HG03469 (cell line): Measurements from ENCODE around the gene MRM3.
"Not testable (repeated sequence)": the region's sequence is repeated elsewhere in the genome, so short reads cannot be mapped to it uniquely, and the experiment has no call there.

Experiments used
- ATAC-seq: cut with Tn5 transposase; IDR thresholded peaks from one replicate; pipeline ENCODE4 v1.9.1; 2021; ENCODE audit warnings: mild to moderate bottlenecking, moderate library complexity, moderate number of reproducible peaks; ENCODE audit not compliant: unreplicated experiment

The MRM3 gene

DNA sequence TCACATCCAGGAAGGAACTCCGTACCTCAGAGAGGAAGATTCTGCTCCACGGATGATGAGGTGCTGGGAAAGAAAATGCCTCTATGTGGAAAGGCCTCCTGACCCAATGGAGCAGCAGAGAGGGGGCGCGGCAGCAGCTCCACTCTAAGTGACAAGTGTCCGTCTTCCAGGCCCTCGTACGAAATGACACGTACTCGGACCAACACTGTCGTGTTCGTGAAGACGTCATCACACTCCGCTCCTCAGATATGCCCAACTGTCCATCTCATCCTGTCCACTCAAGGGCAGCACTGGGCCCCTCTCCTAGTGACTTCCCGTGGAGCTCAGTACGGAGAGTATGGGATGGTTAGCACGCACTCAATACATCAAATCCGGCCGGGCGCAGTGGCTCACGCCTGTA, 32.2 kb downstream of the MRM3 start:
- no peak for ATAC-seq

DNA sequence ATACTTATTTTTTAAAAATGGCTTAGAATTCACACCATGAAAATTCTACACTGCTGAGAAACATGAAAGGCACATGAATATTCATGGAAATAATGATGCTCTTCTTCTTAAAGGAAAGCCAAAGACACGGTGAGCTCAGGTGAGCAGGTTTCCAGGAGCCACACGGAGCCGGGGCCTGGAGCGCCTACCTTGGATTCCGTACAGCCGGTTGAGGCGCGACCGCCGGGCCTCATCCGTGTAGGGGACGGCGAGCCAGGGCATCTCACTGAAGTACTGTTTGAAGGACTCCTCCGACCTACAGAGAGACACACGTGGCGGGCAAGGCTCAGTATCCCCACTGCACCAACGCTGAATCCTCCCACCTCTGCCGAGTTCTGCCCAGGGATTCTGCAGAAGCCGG, 37.1 kb downstream of the MRM3 start:
- no peak for ATAC-seq

DNA sequence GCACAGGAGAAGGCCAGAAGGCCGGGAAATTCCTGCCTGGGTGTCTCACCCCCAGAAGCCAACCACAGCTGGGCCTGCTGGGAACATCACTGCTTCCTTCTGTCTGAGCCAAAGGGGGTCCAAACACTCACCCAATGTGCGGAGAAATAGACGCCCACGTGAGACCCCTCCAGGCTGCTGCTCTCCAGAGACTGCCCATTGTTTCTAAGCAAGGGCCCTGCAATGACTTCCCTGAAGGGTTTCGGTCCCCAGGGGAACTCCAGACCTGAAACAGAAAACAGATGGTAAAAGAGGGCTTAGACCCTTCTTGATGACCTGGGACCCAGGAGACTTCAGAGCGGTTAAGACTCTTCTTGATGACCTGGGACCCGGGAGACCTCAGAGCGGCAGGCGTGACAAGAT, 41.3 kb downstream of the MRM3 start:
- ATAC-seq: no peak

DNA sequence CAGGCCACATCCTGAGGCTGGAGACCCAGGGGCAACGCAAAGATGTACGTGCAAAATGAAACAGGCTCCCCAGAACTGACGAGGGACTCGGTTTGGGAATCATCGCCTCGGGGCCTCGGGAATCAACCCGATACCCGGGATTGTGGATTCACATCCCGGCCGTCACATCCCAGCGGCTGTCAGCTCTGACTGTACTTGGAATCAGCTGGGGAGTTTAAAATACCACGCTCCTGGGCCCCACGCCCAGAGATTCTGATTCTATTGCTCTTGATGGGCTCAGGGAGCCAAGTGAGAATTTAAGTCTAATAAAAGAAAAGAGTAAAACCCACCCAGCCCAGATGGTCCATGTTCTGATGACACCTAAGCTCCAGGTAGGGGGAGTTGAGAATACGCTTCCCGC, 42.2 kb downstream of the MRM3 start:
- ATAC-seq: no peak

DNA sequence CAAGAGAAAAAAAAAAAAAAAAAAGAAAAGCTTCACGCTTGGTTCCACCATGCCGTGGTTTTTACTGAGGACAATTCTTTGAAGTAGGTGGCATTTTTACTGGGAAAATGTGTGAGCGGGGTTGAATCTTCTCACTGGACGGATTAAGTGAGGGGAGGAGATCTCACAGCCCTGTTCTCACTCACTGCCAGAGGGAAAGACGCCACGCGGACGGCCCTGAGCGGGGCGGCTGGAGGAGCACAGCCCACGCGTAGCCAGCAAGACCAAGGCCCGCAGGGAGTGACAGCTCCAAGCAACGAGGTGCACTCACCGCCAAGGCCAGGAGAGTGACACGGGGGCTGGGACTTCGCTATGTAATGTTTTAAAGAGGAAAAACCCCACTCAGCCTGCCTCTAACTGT, 43.1 kb downstream of the MRM3 start:
- no peak for ATAC-seq

DNA sequence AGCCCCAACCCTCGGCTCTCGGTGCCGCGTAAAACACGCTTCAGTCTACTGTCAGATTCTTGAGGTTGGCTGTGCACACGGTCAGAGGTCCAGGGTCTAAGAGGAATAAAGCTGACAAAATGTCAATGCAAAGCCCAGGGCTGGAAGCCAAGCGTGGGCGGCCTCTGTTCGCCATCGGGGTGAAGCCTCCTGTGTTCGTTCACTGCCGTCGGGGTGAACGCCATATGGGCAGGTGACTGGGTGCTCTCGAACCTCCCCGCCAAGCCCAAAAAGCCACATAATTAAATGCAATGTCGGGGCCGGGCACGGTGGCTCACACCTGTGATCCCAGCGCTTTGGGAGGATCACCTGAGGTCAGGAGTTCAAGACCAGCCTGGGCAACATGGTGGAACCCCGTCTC, 44.6 kb downstream of the MRM3 start:
- ATAC-seq: no peak

DNA sequence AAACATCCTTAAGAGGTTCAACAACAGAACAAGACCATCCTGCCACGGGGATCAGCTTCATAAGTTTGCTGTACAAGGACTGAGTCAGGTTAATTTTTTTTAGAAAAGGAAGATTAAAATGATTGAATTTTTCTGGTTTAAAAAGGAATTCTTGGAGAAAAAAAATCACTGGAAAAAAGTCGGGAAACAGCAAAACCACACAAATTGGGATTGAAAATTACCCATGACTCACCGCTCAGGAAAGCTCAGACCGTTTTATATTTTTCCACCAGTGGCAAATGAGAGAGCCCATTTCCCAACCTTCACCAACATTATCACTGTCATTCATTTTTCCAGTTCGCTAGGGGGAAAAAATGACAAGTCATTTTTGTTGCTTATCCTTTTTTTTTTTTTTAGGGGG, 46.6 kb downstream of the MRM3 start:
- no peak for ATAC-seq

DNA sequence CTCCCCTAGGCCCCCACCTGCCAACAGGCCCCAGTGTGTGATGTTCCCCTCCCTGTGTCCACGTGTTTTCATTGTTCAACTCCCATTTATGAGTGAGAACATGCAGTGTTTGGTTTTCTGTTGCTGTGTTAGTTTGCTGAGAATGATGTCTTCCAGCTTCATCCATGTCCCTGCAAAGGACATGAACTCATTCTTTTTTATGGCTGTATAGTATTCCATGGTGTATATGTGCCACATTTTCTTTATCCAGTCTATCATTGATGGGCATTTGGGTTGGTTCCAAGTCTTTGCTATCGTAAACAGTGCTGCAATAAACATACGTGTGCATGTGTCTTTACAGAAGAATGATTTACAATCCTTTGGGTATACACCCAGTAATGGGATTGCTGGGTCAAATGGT, 47.5 kb downstream of the MRM3 start:
- ATAC-seq: not testable (repeated sequence)

DNA sequence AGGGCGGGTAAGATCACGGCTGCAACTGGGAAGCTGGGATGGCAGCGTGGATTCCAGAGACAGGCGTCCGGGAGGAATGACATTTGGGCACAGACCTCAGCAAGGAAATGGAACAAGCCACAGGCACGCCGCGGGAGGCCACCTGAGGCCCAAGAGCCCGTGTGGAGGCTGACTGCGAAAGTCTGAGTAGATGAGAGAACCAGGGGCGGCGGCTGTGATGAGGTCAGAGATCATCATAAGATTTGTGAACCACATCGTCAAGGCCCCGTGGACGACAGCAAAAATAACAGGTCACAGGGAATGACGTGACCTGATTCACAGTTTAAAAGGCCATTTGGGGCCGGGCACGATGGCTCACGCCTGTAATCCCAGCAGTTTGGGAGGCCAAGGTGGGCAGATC, 48.2 kb downstream of the MRM3 start:
- ATAC-seq: no peak

DNA sequence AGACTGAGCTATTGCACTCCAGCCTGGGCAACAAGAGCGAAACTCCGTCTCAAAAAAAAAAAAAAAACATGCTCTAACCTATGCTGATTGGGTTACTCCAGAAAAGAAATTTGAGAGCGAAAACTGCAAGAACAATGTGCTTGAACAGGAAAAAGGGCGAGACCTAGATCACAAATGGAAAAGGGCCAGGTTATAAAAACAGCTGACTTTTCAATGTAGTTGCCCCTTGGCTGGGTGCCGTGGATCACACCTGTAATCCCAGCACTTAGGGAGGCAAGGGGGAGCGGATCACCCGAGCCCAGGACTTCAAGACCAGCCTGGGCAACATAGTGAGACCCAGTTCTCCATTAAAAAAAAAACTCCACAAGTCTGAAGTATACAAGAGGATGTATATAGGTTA, 48.8 kb downstream of the MRM3 start:
- no peak for ATAC-seq

DNA sequence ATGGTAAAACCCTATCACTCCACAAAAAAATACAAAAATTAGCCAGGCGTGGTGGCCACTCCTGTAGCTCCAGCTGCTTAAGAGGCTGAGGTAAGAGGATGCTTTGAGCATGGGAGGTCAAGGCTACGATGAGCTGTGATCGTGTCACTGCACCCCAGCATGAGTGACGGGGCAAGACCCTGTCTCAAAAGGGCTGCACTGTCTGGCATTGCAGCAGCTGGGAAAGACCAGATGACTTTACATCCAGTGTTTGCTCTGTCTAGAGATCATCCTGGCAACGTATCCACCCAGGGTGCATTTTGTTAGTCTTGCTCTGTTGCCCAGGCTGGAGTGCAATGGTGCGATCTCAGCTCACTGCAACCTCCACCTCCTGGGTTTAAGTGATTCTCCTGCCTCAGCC, 52.0 kb downstream of the MRM3 start:
- no peak for ATAC-seq

DNA sequence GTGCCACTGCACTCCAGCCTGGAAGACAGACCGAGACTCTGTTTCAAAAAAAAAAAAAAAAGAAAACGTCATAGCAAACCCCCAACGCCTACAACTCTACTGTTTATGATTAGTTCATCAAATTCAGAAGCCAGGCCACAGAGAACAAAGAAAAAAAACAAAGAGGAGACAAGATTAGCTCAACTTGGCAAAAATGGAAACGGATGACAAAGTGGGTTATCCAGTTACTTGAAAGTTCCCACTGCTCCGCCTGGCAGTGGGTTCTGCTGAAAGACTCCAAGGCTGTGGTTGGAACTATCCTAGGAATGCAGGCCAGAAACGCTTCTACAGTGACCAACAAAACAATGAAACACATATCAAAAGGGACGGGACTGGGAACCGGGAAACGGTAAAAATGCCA, 53.1 kb downstream of the MRM3 start:
- no peak for ATAC-seq

DNA sequence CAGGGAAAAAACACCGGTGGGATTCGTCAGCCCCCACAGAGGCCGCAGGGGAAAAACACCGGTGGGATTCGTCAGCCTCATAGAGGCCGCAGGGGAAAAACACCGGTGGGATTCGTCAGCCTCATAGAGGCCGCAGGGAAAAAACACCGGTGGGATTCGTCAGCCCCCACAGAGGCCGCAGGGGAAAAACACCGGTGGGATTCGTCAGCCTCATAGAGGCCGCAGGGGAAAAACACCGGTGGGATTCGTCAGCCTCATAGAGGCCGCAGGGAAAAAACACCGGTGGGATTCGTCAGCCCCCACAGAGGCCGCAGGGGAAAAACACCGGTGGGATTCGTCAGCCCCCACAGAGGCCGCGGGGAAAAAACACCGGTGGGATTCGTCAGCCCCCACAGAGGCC, 53.6 kb downstream of the MRM3 start:
- ATAC-seq: not testable (repeated sequence)

DNA sequence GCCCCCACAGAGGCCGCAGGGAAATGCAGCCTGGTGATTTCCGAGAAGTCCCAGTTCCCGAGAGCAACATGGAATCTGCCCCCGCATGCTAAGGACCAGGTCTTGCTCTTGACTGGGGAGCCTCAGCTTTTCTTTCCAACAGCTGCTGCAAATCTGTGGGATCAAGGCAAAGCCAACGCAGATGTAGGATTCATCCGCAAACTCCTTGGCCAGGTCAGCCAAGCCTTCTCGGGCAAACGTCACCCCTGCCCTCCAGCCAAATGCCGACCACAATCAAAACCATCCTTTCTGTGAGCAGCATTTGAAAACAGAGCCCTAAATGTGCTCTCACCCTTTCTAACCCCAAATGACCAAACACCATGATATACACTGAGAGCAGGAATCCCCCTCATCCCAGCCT, 54.0 kb downstream of the MRM3 start:
- no peak for ATAC-seq

DNA sequence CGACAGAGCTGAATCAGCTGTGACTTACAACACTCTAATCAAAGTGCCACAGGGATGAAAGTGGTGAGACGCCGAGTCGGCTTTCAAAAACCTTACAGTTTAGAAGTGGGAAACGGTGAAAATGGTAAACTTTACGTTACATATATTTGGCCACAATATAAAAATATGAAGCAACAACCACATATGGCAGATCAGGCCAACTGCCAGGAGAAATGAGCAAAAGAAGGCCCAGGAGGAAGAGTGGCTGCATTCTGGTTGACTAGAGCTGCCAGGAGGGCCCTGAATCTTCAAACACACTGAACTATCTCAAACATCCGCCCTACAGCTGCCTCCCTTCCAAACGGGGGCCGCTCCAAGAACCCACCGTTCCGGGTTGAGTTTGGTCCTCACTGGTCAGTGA, 56.3 kb downstream of the MRM3 start:
- ATAC-seq: no peak

DNA sequence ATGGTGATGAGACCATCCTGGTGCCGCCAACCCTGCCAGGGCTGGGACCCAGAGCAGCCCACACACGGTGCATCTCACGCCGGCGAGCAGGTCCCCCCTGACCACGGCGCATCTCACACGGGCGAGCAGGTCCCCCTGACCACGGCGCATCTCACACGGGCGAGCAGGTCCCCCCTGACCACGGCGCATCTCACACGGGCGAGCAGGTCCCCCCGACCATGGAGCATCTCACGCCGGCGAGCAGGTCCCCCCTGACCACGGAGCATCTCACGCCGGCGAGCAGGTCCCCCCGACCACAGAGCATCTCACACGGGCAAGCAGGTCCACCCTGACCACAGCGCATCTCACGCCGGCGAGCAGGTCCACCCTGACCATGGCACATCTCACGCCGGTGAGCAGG, 59.2 kb downstream of the MRM3 start:
- ATAC-seq: no peak
